ENCODE results near the gene SH3BP2. TPM values are rescaled to one million over a fixed set of nuclear protein-coding genes. Genes with fewer than 3 reads are reported as not detected.

SH3BP2 gene
- polyA plus RNA-seq, 1 of the 3 experiments (the other 2 are of a cell fraction): 25.2 TPM

DNA sequence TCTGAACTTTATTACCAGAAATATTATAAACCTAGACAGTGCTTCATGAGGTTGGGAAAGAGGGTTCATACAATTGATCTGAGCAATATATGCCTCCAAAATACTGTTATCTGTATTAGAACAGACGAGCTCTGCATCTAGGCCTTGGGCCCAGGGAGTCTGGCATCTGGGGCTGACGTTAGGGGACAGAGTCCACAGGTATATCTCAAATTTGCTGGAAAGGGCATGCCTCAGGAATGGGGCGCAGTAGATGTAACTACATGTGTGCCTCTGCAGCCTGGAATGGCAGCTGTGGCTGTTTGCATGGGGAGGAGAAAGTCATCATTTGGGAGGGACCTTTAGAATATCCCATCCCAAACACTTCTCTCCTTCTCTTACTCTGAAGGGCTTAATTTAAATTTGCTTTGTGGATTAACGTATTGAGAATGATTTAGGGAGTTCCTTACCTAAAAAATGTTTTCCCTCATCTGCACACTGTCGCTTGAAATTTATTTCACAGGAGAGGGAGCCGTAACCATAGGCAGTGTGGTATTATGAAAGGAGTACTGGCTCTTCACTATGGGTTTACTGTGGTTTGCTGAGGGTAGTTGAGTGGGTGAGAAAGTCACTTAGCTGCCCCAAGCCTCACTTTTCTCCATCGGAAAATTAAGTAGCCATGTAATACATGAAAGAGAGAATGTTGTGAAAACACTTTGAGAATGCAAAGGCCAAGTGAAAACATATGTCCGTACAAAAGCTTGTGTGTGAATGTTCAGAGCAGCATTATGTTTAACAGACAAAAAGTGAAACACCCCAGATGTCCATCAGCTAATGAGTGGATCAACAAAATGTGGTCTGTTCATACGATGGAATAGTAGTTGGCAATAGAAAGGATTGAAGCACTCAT lies 56.6 kb downstream of the SH3BP2 start:
- POLR2A ChIA-PET: interaction anchor here (0.8 kb wide), 1 partner anchor 86 kb away, joined by 3 read pairs; no protein-coding TSS in a partner anchor
- H3K27me3 ChIP-seq (ENCODE audit: insufficient read depth): no peaks in the 10 kb centered on the region
- peaks cover 0 to 10% of the 10 kb centered on the region in 2 experiments; a peak in 3 of 4 replicates for H3K4me1 ChIP-seq (ENCODE audit: control insufficient read depth in 1 of 2, insufficient read depth in 2 of 2, low read depth in 1 of 2, low read length in 1 of 2)
- no peak overlapping the region for H3K27ac ChIP-seq (ENCODE audit: low read depth in 2 of 2, low read length in 1 of 2)
- peaks cover 100% of the 10 kb centered on the region for H3K79me2 ChIP-seq (ENCODE audit: insufficient read depth)
- WGBS (ENCODE audit: low lambda C conversion rate): 83% methylated on average over 9 of the region's 9 CpGs
- CTCF ChIA-PET: interaction anchor here (1.0 to 1.3 kb wide), 3 partner anchors 10 to 32 kb away, joined by 3 read pairs; no protein-coding TSS in a partner anchor
- H3K4me2 ChIP-seq: no peak overlapping the region
- peaks cover 95% of the 10 kb centered on the region for H4K20me1 ChIP-seq (ENCODE audit: insufficient read depth)
- no peak overlapping the region for H3K4me3 ChIP-seq (ENCODE audit: low read depth in 2 of 2, low read length in 1 of 2)
- peaks cover 2 to 12% of the 10 kb centered on the region in 2 experiments for H3K36me3 ChIP-seq (replicated peaks in 1 of 2; ENCODE audit: control insufficient read depth in 1 of 2, insufficient read depth in 2 of 2, low read length in 1 of 2)
- H3K9ac ChIP-seq: no peak overlapping the region
- H3K9me2 ChIP-seq: no peaks in the 10 kb centered on the region
- H3K9me3 ChIP-seq: no peaks in the 10 kb centered on the region
- no peak overlapping the region for H2AFZ ChIP-seq (ENCODE audit: low read depth)
- DNase-seq: no peak
- peaks cover 20% of the 10 kb centered on the region for H3F3A ChIP-seq (replicated peaks; ENCODE audit: insufficient read depth)
- TF ChIP-seq EP300 (IDR thresholded peaks at IDR 0.05; ENCODE audit: borderline replicate concordance in 1 of 2, low read depth in 1 of 2, low read length in 1 of 2): no peak
- peak; percentile 62 for TF ChIP-seq RAD21 (IDR thresholded peaks at IDR 0.05; ENCODE audit: low read length)
- peak; percentile 37; the same call in 1 of the 2 replicates for TF ChIP-seq SMC3 (IDR thresholded peaks at IDR 0.05; ENCODE audit: low read depth, low read length)
- no peak for TF ChIP-seq FOXM1 (IDR thresholded peaks at IDR 0.05; ENCODE audit: low read depth)

- no peak overlapping the region for H3K27ac ChIP-seq (ENCODE audit: low read depth in 2 of 2, low read length in 1 of 2)
- H3K4me2 ChIP-seq: no peak overlapping the region; the same call in 1 of the 2 replicates
- H3K4me1 ChIP-seq (ENCODE audit: control insufficient read depth in 1 of 2, insufficient read depth in 2 of 2, low read depth in 1 of 2, low read length in 1 of 2): peaks cover 0 to 3% of the 10 kb centered on the region in 2 experiments; a peak in 3 of 4 replicates
- peaks cover 92% of the 10 kb centered on the region for H4K20me1 ChIP-seq (ENCODE audit: insufficient read depth)
- H3F3A ChIP-seq (replicated peaks; ENCODE audit: insufficient read depth): peaks cover 22% of the 10 kb centered on the region
- H3K9ac ChIP-seq: no peak overlapping the region
- H3K36me3 ChIP-seq (replicated peaks in 1 of 2; ENCODE audit: control insufficient read depth in 1 of 2, insufficient read depth in 2 of 2, low read length in 1 of 2): peaks cover 7 to 28% of the 10 kb centered on the region in 2 experiments
- H3K9me3 ChIP-seq: no peaks in the 10 kb centered on the region
- no peaks in the 10 kb centered on the region for H3K27me3 ChIP-seq (ENCODE audit: insufficient read depth)
- H3K9me2 ChIP-seq: no peaks in the 10 kb centered on the region
- ChIA-PET POLR2A (no interaction called here), CTCF (no interaction called here)
- H3K79me2 ChIP-seq (ENCODE audit: insufficient read depth): peaks cover 100% of the 10 kb centered on the region
- no peak for DNase-seq
- no peak overlapping the region for H2AFZ ChIP-seq (ENCODE audit: low read depth)
- H3K4me3 ChIP-seq (ENCODE audit: low read depth in 2 of 2, low read length in 1 of 2): no peak overlapping the region
- TF ChIP-seq, protein P1, sequence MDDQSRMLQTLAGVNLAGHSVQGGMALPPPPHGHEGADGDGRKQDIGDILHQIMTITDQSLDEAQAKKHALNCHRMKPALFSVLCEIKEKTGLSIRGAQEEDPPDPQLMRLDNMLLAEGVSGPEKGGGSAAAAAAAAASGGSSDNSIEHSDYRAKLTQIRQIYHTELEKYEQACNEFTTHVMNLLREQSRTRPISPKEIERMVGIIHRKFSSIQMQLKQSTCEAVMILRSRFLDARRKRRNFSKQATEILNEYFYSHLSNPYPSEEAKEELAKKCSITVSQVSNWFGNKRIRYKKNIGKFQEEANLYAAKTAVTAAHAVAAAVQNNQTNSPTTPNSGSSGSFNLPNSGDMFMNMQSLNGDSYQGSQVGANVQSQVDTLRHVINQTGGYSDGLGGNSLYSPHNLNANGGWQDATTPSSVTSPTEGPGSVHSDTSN (IDR thresholded peaks at IDR 0.05): 0 out of 2 replicates have a peak, but pooled peaks have one; percentile 16
- TF ChIP-seq GATA2 (CRISPR knock-in tag; IDR thresholded peaks at IDR 0.05): no peak
- 85% methylated on average over 2 of the region's 2 CpGs for WGBS (ENCODE audit: low lambda C conversion rate)
Observed at GRCh38 chr4:2850966-2851798, 58.3 kb downstream of the SH3BP2 start.

Data from SK-N-SH (cell line).